Large intestine (tissue), 12 donors: ENCODE results near the gene DGCR6. TPM values are rescaled to one million over a fixed set of nuclear protein-coding genes. Genes with fewer than 3 reads are reported as not detected.
"Not testable (repeated sequence)": the region's sequence is repeated elsewhere in the genome, so short reads cannot be mapped to it uniquely, and the experiment has no call there.

Experiments
- DNase-seq, 2 donors: peaks; one replicate each; pipeline versions ENCODE4 v3.0.0 to v3.0.0-alpha.2; 2013
- H3K27ac ChIP-seq: one replicate; pipeline ENCODE4 v1.5.1; 2013; ENCODE audit warnings: low read length
- H3K27me3 ChIP-seq: 2 replicates; pipeline ENCODE4 v1.6.1; 2013; ENCODE audit warnings: low read length; ENCODE audit not compliant: control insufficient read depth, insufficient read depth
- H3K36me3 ChIP-seq: 2 replicates; pipeline ENCODE4 v1.6.1; 2013; ENCODE audit warnings: low read length; ENCODE audit not compliant: control insufficient read depth, insufficient read depth
- H3K4me1 ChIP-seq: one replicate; pipeline ENCODE4 v1.6.1; 2013; ENCODE audit warnings: low read length; ENCODE audit not compliant: control insufficient read depth, insufficient read depth
- H3K4me3 ChIP-seq: one replicate; pipeline ENCODE4 v1.5.1; 2013; ENCODE audit warnings: low read length
- H3K9me3 ChIP-seq: one replicate; pipeline ENCODE4 v1.6.1; 2013; ENCODE audit warnings: mild to moderate bottlenecking, low read depth, low read length, moderate library complexity; ENCODE audit not compliant: control insufficient read depth
- WGBS: methylation state at CpG from one replicate; pipeline ENCODE4 v1.1.5; 2013; ENCODE audit warnings: low lambda C conversion rate; ENCODE audit not compliant: insufficient coverage; 5-methylcytosine and 5-hydroxymethylcytosine counted together
- long read RNA-seq, 11 donors: transcript quantifications; one replicate each; lab custom pipeline, GENCODE V29; 2026
- polyA plus RNA-seq: library from polyadenylated mRNA; unstranded; fragments of 120-200 nt; gene quantifications from one replicate; pipeline ENCODE4 v1.2.1, GENCODE V29; 2013

DGCR6 gene
- polyA plus RNA-seq, result 5.9 TPM
- long read RNA-seq, donor 1, partial matches to known transcripts, result 0 of 8 reads
- long read RNA-seq, donor 1, other reads (novel, unspliced or antisense), result 0 of 8 reads
- long read RNA-seq, donor 2, transcript DGCR6-201 (5 exons, 1,214 nt), result major isoform, 11 of 17 reads
- long read RNA-seq, donor 2, transcript DGCR6-208 (2 exons, 1,837 nt), result minor isoform, 6 of 17 reads
- long read RNA-seq, donor 2, partial matches to known transcripts, result 0 of 17 reads
- long read RNA-seq, donor 2, other reads (novel, unspliced or antisense), result 0 of 17 reads
- long read RNA-seq, donor 3, transcript DGCR6-201 (5 exons, 1,214 nt), result major isoform, 16 of 24 reads
- long read RNA-seq, donor 3, transcript DGCR6-208 (2 exons, 1,837 nt), result minor isoform, 8 of 24 reads
- long read RNA-seq, donor 3, partial matches to known transcripts, result 0 of 24 reads
- long read RNA-seq, donor 3, other reads (novel, unspliced or antisense), result 0 of 24 reads
- long read RNA-seq, donor 4, transcript DGCR6-201 (5 exons, 1,214 nt), result major isoform, 5 of 7 reads
- long read RNA-seq, donor 4, partial matches to known transcripts, result 0 of 7 reads
- long read RNA-seq, donor 4, other reads (novel, unspliced or antisense), result 0 of 7 reads
- long read RNA-seq, donor 5, transcript DGCR6-208 (2 exons, 1,837 nt), result major isoform, 9 of 18 reads
- long read RNA-seq, donor 5, transcript DGCR6-201 (5 exons, 1,214 nt), result major isoform, 9 of 18 reads
- long read RNA-seq, donor 5, partial matches to known transcripts, result 0 of 18 reads
- long read RNA-seq, donor 5, other reads (novel, unspliced or antisense), result 0 of 18 reads
- long read RNA-seq, donor 6, transcript DGCR6-201 (5 exons, 1,214 nt), result major isoform, 5 of 10 reads
- long read RNA-seq, donor 6, partial matches to known transcripts, result 0 of 10 reads
- long read RNA-seq, donor 6, other reads (novel, unspliced or antisense), result 0 of 10 reads
- long read RNA-seq, donor 7, partial matches to known transcripts, result 0 of 3 reads
- long read RNA-seq, donor 7, other reads (novel, unspliced or antisense), result 0 of 3 reads
- long read RNA-seq, donor 8, transcript DGCR6-201 (5 exons, 1,214 nt), result major isoform, 15 of 17 reads
- long read RNA-seq, donor 8, partial matches to known transcripts, result 0 of 17 reads
- long read RNA-seq, donor 8, other reads (novel, unspliced or antisense), result 0 of 17 reads
- long read RNA-seq, donor 9, transcript DGCR6-201 (5 exons, 1,214 nt), result major isoform, 12 of 18 reads
- long read RNA-seq, donor 9, transcript DGCR6-208 (2 exons, 1,837 nt), result minor isoform, 6 of 18 reads
- long read RNA-seq, donor 9, partial matches to known transcripts, result 0 of 18 reads
- long read RNA-seq, donor 9, other reads (novel, unspliced or antisense), result 0 of 18 reads
- long read RNA-seq, donor 10, transcript DGCR6-201 (5 exons, 1,214 nt), result major isoform, 5 of 9 reads
- long read RNA-seq, donor 10, partial matches to known transcripts, result 0 of 9 reads
- long read RNA-seq, donor 10, other reads (novel, unspliced or antisense), result 0 of 9 reads
- long read RNA-seq, donor 11, transcript DGCR6-201 (5 exons, 1,214 nt), result major isoform, 16 of 18 reads
- long read RNA-seq, donor 11, partial matches to known transcripts, result 0 of 18 reads
- long read RNA-seq, donor 11, other reads (novel, unspliced or antisense), result 0 of 18 reads

DNA sequence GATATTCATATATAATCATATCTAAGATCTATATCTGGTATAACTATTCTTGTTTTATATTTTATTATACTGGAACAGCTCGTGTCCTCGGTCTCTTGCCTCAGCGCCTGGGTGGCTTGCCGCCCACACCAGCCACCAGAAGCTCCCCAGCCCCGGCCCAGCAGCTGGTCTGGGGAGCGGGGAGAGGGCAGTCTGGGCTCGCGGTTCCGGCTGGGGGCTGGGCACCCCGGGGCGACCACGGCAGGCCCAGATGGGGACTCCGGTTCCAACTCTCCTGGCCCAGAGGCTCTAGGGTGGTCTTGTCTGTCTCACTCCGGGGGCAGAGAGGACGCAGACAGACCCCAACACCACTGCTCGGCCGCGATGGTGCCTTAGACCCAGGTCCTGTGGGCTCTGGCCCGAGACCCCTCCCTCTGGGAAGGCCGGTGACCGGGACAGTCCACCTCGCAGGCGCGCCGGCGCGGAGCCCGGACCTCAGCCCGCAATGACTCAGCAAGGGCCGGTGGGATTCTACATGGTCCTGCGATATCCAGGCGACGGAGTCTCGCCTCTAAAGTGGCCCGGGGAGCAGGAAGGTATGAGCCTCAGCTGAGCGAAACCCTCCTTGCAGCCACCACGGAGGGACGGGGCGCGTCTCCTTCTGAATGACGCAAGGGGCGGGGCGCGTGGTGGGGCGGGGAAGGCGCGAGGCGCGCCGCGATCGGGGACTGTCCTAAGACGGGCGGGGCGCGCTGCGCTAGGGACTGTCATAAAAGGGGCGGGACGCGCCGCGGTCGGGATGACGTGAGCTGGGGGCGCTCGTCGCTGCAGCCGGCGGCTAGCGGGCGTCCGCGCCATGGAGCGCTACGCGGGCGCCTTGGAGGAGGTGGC lies at the start of gene DGCR6:
TSS of gene DGCR6 (plus strand) at position 781 of the 870 bp plus-strand sequence. CDS start at position 836, 55 bp downstream.
- Histone ChIP-seq H3K9me3 (no peaks in the 10 kb centered on the region), H3K4me3 (no peak within 1 kb of the TSS), H3K4me1 (no peaks in the 10 kb centered on the region), H3K27me3 (no peaks in the 10 kb centered on the region), H3K36me3 (no peaks in the 10 kb centered on the region), H3K27ac (no peak within 1 kb of the TSS)
- no peak for DNase-seq
- WGBS, result no CpG with 5 or more reads among the region's 77 CpGs

DNA sequence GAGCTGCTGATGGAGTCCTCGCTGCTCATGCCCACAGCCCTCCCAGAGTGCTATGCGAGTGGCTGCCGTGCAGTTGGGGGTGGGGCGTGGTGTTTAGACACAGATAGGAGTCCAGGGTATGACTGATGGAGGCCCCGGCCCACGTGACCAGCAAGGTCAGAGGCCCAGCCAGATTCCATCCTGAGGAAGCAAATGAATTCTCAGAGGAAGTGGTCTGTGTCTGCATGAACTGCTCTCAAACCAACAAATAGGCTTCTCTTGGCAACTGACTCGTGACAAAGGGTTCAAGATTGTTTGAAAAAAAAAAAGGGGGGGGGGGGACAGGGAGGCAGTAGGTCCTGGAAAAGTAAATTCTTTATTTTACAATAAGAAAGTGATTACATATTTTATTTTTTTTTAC lies 46.8 kb upstream of the DGCR6 start:
- H3K9me3 ChIP-seq, H3K27me3 ChIP-seq, H3K4me3 ChIP-seq, H3K27ac ChIP-seq, H3K36me3 ChIP-seq, H3K4me1 ChIP-seq: not testable (repeated sequence)
- WGBS, result no CpG with 5 or more reads among the region's 7 CpGs
- peak in 1 of 2 donors; percentile 1 for DNase-seq

GRCh38 chr22:18881260-18881659 lies 24.9 kb upstream of the DGCR6 start:
- not testable (repeated sequence) for H3K9me3 ChIP-seq, H3K4me3 ChIP-seq, H3K27ac ChIP-seq, H3K36me3 ChIP-seq, DNase-seq, H3K27me3 ChIP-seq, H3K4me1 ChIP-seq
- WGBS, result no CpG with 5 or more reads among the region's 3 CpGs

DNA sequence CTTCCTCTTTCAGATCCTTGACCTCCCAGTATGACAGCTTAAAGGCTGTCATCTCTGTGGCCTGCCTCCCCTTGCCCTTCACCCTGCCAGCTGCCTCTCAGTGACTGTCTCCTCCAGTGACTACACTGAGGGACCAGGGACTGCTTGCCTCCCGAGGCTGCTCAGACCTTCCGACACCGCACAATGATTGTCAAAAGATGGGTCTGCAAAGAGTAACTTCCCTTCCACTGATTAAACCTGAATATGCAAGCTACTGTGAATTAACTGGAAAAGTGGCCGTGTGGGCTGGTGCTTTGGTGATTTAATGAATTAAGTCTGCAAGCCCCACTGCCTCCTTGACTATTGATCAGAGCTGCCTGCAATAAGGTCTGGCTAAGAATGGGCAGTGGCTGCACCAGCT lies 21.7 kb upstream of the DGCR6 start:
- H3K27me3 ChIP-seq, H3K4me3 ChIP-seq, H3K27ac ChIP-seq, H3K36me3 ChIP-seq, H3K9me3 ChIP-seq, H3K4me1 ChIP-seq, DNase-seq: not testable (repeated sequence)
- WGBS, result 100% methylated on average over 2 of the region's 4 CpGs

DNA sequence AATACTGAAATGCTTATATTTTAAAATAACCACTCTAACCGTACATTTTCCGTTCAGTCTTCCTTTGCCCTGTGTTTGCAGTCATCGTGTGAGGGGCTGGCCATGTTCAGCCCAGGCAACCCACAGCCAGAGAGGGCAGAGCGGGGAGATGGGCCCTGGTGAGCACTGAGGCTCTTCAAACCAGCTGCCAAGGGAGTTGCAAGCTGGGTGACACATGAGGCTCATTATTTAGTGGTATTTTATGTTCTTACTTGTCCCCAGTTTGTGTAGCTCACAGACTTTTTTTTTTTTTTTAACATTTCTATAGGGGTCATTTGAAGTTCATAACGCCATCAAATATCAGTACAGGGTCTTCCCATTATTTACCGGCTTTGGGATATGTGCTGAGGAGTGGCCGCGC lies 18.0 kb upstream of the DGCR6 start:
- Histone ChIP-seq H3K4me1 (no peaks in the 10 kb centered on the region), H3K27ac (no peak overlapping the region), H3K36me3 (no peaks in the 10 kb centered on the region), H3K4me3 (no peak overlapping the region), H3K27me3 (no peaks in the 10 kb centered on the region), H3K9me3 (no peaks in the 10 kb centered on the region)
- no peak for DNase-seq
- no CpG with 5 or more reads among the region's 8 CpGs for WGBS

DNA sequence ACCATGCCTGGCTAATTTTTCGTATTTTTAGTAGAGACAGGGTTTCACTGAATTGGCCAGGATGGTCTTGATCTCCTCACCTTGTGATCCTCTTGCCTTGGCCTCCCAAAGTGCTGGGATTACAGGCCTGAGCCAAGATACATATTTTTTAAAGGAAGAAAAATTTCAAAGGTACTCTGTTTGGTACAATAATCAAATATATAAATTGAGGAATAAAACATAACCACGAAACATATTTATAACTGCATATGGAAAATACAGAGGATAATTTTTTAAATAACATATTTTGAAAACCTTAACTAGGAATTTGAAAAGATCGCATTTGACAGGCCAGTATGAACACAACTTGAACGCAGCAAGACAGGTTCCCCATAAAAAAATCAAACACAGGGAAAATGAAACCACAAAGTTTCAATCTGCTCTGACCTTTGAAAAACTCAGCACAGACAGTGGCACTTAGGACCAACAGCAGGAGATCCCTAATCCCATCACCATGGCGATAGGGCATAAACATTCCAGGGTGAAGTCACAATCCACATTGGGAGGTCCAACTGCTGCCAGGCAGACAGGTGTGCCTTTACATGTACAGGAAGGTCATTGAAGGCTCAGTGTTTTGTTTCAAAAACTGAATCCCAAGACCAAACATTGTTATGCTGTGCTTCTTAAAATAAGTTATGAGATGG lies 15.5 kb upstream of the DGCR6 start:
- H3K27me3 ChIP-seq, H3K4me1 ChIP-seq, H3K9me3 ChIP-seq, H3K4me3 ChIP-seq, H3K36me3 ChIP-seq, DNase-seq, H3K27ac ChIP-seq: not testable (repeated sequence)
- WGBS, result no CpG with 5 or more reads among the region's 5 CpGs

GRCh38 chr22:18893775-18894174 lies 12.3 kb upstream of the DGCR6 start:
- not testable (repeated sequence) for DNase-seq, H3K4me3 ChIP-seq, H3K36me3 ChIP-seq, H3K27ac ChIP-seq, H3K9me3 ChIP-seq, H3K4me1 ChIP-seq, H3K27me3 ChIP-seq
- WGBS, result no CpG with 5 or more reads among the region's 4 CpGs

GRCh38 chr22:18896037-18896657 lies 10.0 kb upstream of the DGCR6 start:
- not testable (repeated sequence) for H3K27ac ChIP-seq, H3K27me3 ChIP-seq, DNase-seq, H3K4me1 ChIP-seq, H3K9me3 ChIP-seq, H3K4me3 ChIP-seq, H3K36me3 ChIP-seq
- no CpG with 5 or more reads among the region's 7 CpGs for WGBS

DNA sequence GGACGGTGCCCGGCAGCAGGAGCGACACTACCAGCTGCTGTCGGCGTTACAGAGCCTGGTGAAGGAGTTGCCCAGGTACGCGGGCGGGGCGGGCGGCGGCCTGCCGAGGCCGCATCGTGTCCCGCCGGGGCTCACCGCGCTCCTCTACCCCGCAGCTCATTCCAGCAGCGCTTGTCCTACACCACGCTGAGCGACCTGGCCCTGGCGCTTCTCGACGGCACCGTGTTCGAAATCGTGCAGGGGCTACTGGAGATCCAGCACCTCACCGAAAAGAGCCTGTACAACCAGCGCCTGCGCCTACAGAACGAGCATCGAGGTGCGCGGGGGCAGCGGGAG lies 258 bp downstream of the DGCR6 start:
- DNase-seq, H3K36me3 ChIP-seq, H3K27ac ChIP-seq, H3K4me3 ChIP-seq, H3K9me3 ChIP-seq, H3K27me3 ChIP-seq, H3K4me1 ChIP-seq: not testable (repeated sequence)
- WGBS, result no CpG with 5 or more reads among the region's 36 CpGs
